Chondrocyte (in vitro differentiated cells): ENCODE data around the gene NTSR1. TPM values are rescaled to one million over a fixed set of nuclear protein-coding genes. Genes with fewer than 3 reads are reported as not detected.

Source experiments
- DNase-seq: peaks from one replicate; pipeline ENCODE4 v3.0.0; 2021; ENCODE audit warnings: mixed read lengths, low spot score
- H3K27ac Mint-ChIP-seq: one replicate; pipeline ENCODE4 v1.8.0; 2021; ENCODE audit warnings: mild to moderate bottlenecking, moderate library complexity, mixed read lengths; ENCODE audit not compliant: unreplicated experiment
- H3K27me3 Mint-ChIP-seq: 2 replicates; pipeline ENCODE4 v1.8.0; 2021; ENCODE audit warnings: low read depth, mixed read lengths
- H3K36me3 Mint-ChIP-seq: 2 replicates; pipeline ENCODE4 v1.8.0; 2021; ENCODE audit warnings: low read depth, mixed read lengths
- H3K4me1 Mint-ChIP-seq: 2 replicates; pipeline ENCODE4 v1.8.0; 2021; ENCODE audit warnings: low read depth, mild to moderate bottlenecking, mixed read lengths
- H3K4me3 Mint-ChIP-seq: one replicate; pipeline ENCODE4 v1.8.0; 2021; ENCODE audit warnings: mild to moderate bottlenecking, moderate library complexity, mixed read lengths; ENCODE audit not compliant: unreplicated experiment
- H3K9me3 Mint-ChIP-seq: 2 replicates; pipeline ENCODE4 v1.8.0; 2021; ENCODE audit warnings: low read depth, mixed read lengths
- total RNA-seq: library from RNA; stranded (reverse); gene quantifications from 3 replicates; pipeline ENCODE4 v1.2.1, GENCODE V29; 2021
- TF ChIP-seq, protein P1 (sequence below): fragments of 200-600 bp; sonication (generic); IDR thresholded peaks from 2 replicates; pipeline ENCODE4 v1.5.0; 2021; ENCODE audit warnings: antibody characterized with exemption, mild to moderate bottlenecking, moderate library complexity

The NTSR1 gene
- total RNA-seq, 1 donor from 2014 or later = not detected

DNA sequence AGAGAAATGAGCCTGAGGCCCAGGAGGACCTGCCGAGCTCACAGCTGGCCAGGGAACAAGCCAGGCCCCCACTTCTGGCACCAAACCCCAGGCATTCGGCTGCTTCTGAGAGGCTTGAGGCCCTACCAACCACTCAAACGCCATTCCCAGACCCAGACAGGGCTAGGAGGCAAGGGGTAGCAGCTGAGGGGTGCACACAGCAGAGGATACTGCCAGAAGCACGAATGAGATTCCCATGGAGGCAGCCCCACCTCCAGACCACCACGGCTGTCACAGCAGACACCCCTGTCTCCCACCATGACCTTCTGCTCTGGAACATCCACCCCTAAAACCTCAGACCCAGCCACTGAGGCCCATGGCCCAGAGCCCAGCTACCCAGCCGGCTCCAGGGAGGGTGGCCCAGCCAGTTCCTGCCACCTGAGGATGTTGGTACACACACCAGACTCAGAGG lies 36.1 kb downstream of the NTSR1 start:
- Mint-ChIP-seq H3K4me3 (no peak overlapping the region), H3K27ac (no peak overlapping the region), H3K36me3 (peaks cover 6% of the 10 kb centered on the region), H3K4me1 (peaks cover 8% of the 10 kb centered on the region), H3K27me3 (peaks cover 16% of the 10 kb centered on the region), H3K9me3 (peaks cover 7% of the 10 kb centered on the region)
- TF ChIP-seq, protein P1, sequence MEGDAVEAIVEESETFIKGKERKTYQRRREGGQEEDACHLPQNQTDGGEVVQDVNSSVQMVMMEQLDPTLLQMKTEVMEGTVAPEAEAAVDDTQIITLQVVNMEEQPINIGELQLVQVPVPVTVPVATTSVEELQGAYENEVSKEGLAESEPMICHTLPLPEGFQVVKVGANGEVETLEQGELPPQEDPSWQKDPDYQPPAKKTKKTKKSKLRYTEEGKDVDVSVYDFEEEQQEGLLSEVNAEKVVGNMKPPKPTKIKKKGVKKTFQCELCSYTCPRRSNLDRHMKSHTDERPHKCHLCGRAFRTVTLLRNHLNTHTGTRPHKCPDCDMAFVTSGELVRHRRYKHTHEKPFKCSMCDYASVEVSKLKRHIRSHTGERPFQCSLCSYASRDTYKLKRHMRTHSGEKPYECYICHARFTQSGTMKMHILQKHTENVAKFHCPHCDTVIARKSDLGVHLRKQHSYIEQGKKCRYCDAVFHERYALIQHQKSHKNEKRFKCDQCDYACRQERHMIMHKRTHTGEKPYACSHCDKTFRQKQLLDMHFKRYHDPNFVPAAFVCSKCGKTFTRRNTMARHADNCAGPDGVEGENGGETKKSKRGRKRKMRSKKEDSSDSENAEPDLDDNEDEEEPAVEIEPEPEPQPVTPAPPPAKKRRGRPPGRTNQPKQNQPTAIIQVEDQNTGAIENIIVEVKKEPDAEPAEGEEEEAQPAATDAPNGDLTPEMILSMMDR = no peak
- DNase-seq = peak; percentile 47

DNA sequence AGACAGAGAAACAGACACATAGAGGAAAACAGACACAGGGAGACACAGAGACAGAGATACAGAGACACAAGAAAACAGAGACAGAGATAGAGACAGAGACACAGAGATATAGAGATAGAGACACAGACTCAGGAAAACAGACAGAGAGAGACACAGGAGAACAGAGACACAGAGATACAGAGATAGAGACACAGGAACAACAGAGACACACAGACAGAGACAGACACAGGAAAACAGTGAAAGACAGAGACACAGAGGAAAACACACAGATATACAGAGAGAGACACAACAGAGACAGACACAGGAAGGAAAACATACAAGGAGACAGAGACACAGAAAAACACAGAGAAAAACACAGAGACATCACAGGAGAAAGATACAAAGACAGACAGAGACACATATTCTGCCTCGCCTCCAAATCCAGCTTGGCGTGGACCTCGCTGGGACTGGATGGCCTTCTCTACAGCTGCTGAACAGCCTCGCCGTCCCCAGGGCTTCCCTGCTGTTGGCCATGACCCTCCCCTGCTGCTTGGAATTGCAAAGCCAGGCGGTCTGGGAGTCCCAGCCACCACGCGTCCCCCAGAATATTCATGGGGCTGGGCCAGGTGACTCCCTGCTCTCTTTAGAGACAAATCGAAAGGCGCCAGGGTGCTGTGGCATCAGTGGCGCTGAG lies 36.8 kb downstream of the NTSR1 start:
- Mint-ChIP-seq H3K27me3 (peaks cover 16% of the 10 kb centered on the region), H3K27ac (no peak overlapping the region), H3K9me3 (peaks cover 7% of the 10 kb centered on the region), H3K36me3 (peaks cover 6% of the 10 kb centered on the region), H3K4me1 (peaks cover 1% of the 10 kb centered on the region), H3K4me3 (no peak overlapping the region)
- TF ChIP-seq, protein P1 = no peak
- peak; percentile 73 for DNase-seq

DNA sequence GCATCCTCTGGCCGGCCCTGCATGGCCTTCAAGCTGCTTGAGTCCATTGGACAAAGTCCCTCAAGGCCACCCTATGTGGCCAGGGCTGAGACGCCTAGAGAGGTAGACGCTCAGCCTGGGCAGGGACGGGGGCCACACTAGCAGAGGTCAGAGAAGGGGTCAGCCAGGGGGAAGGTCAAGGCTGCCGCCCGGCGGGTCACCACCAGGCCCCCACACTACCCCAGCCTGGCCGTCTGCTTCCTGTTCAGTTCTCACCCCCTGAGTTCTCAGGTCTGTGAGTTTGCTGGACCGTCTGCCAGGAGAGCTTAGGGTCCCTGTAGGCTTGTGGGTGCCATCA lies 37.3 kb downstream of the NTSR1 start:
- Mint-ChIP-seq H3K27ac (no peak overlapping the region), H3K36me3 (peaks cover 6% of the 10 kb centered on the region), H3K9me3 (peaks cover 7% of the 10 kb centered on the region), H3K4me1 (no peaks in the 10 kb centered on the region), H3K27me3 (peaks cover 16% of the 10 kb centered on the region), H3K4me3 (no peak overlapping the region)
- TF ChIP-seq, protein P1 = no peak
- no peak for DNase-seq

DNA sequence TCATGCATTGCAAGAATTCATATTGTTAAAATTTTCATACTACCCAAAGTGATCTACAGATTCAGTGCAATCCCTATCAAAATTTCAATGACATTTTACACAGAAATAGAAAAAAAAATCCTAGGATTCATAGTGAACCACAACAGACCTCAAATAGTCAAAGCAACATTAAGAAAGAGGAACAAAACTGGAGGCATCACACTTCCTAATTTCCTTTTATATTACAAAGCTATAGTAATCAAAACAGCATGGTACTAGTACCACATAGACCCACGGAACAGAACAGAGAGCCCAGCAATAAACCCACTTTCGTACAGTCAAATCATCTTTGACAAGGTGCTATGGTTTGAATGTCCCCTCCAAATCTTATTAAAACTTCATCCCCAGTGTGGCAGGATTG lies 39.7 kb downstream of the NTSR1 start:
- H3K4me3 Mint-ChIP-seq = no peak overlapping the region

DNA sequence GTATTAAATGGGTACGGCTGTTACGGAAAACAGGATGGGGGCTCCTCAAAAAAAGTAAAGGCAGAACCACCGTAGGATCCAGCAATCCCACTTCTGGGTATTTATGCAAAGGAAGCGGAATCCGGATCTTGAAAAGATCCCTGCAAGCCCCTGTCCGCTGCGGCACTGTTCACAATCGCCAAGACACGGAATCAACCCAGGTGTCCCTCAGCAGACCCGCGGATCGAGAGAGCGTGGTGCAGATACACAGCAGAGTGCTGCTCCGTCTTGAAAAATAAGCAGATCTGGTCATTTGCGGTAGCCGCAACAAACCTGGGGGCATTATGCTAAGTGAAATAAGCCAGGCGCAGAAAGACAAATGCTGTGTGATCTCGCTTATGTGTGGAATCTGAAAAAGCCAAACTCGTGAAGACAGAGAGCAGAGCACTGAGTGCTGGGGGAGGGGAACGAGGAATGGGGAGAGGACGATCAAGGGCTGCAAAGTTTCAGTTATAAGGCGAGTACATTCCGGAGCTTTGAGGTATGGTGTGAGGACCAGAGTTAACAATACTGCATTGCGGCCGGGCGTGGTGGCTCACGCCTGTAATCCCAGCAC lies 41.3 kb downstream of the NTSR1 start:
- H3K27me3 Mint-ChIP-seq = peaks cover 13% of the 10 kb centered on the region
- DNase-seq = peak; percentile 72
- H3K4me3 Mint-ChIP-seq = no peak overlapping the region
- TF ChIP-seq, protein P1 = no peak
- H3K4me1 Mint-ChIP-seq = no peaks in the 10 kb centered on the region
- H3K36me3 Mint-ChIP-seq = peaks cover 6% of the 10 kb centered on the region
- H3K9me3 Mint-ChIP-seq = peaks cover 7% of the 10 kb centered on the region
- H3K27ac Mint-ChIP-seq = no peak overlapping the region

More for the DNA sequence above, 39.7 kb downstream of the NTSR1 start:
- H3K27ac Mint-ChIP-seq = no peak overlapping the region
- peaks cover 6% of the 10 kb centered on the region for H3K36me3 Mint-ChIP-seq
- no peaks in the 10 kb centered on the region for H3K4me1 Mint-ChIP-seq
- TF ChIP-seq, protein P1 = no peak
- DNase-seq = no peak
- H3K27me3 Mint-ChIP-seq = peaks cover 16% of the 10 kb centered on the region
- peaks cover 7% of the 10 kb centered on the region for H3K9me3 Mint-ChIP-seq
